Kidney epithelial cell (primary cell): Measurements from ENCODE around the gene SYNE2. TPM values are rescaled to one million over a fixed set of nuclear protein-coding genes. Genes with fewer than 3 reads are reported as not detected.

ENCODE experiments used
- DNase-seq: peaks from one replicate; pipeline ENCODE4 v3.0.0-alpha.2; 2010; ENCODE audit warnings: low read depth
- H3K27me3 ChIP-seq: 2 replicates; pipeline ENCODE4 v1.6.0; 2011; ENCODE audit warnings: low read length; ENCODE audit not compliant: control insufficient read depth, insufficient read depth
- H3K36me3 ChIP-seq: 2 replicates; pipeline ENCODE4 v1.5.1; 2011; ENCODE audit warnings: low read length; ENCODE audit not compliant: control insufficient read depth, insufficient read depth
- H3K4me3 ChIP-seq: 2 replicates; pipeline ENCODE4 v1.5.1; 2011; ENCODE audit warnings: low read depth, mild to moderate bottlenecking, control low read depth, low read length
- CTCF ChIP-seq: IDR thresholded peaks from 2 replicates; pipeline ENCODE4 v1.5.1; 2011; ENCODE audit warnings: mild to moderate bottlenecking, moderate library complexity, low read length, control low read depth, inconsistent platforms; ENCODE audit not compliant: insufficient read depth, poor library complexity, severe bottlenecking
- total RNA-seq: library from RNA; depleted of rRNA; stranded (reverse); fragments of >200 nt; gene quantifications from 2 replicates; pipeline ENCODE4 v1.2.3, GENCODE V29; 2015

SYNE2 gene
- total RNA-seq, 1 donor from 2014 or later = 35.7 TPM

- no peak for TF ChIP-seq CTCF
- H3K36me3 ChIP-seq = no peaks in the 10 kb centered on the region
- no peaks in the 10 kb centered on the region for H3K27me3 ChIP-seq
- DNase-seq = no peak
- no peak overlapping the region for H3K4me3 ChIP-seq
Observed at GRCh38 chr14:64245491-64245890, 392.7 kb downstream of the SYNE2 start.

- DNase-seq = no peak
- no peaks in the 10 kb centered on the region for H3K27me3 ChIP-seq
- no peak overlapping the region for H3K4me3 ChIP-seq
- no peaks in the 10 kb centered on the region for H3K36me3 ChIP-seq
- no peak for TF ChIP-seq CTCF
Observed at GRCh38 chr14:64246688-64247087, 393.9 kb downstream of the SYNE2 start.

- no peak for TF ChIP-seq CTCF
- H3K27me3 ChIP-seq = no peaks in the 10 kb centered on the region
- no peak for DNase-seq
- H3K36me3 ChIP-seq = no peaks in the 10 kb centered on the region
- no peak overlapping the region for H3K4me3 ChIP-seq
Observed at GRCh38 chr14:64247195-64247594, 394.4 kb downstream of the SYNE2 start.

- H3K4me3 ChIP-seq = no peak overlapping the region
- H3K36me3 ChIP-seq = no peaks in the 10 kb centered on the region
- no peak for TF ChIP-seq CTCF
- no peaks in the 10 kb centered on the region for H3K27me3 ChIP-seq
- DNase-seq = no peak
Observed at GRCh38 chr14:64248689-64249088, 395.9 kb downstream of the SYNE2 start.

GRCh38 chr14:64249363-64249762 lies 396.6 kb downstream of the SYNE2 start:
- no peak for DNase-seq
- no peak for TF ChIP-seq CTCF
- no peak overlapping the region for H3K4me3 ChIP-seq

GRCh38 chr14:64253672-64254071 lies 400.9 kb downstream of the SYNE2 start:
- H3K36me3 ChIP-seq = no peaks in the 10 kb centered on the region
- no peak for DNase-seq
- no peak overlapping the region for H3K4me3 ChIP-seq
- no peak for TF ChIP-seq CTCF
- H3K27me3 ChIP-seq = no peaks in the 10 kb centered on the region

More at GRCh38 chr14:64249363-64249762, 396.6 kb downstream of the SYNE2 start:
- no peaks in the 10 kb centered on the region for H3K36me3 ChIP-seq
- no peaks in the 10 kb centered on the region for H3K27me3 ChIP-seq
